Middle frontal gyrus (tissue), 1 donor: ENCODE data around the gene AMOTL1.

ENCODE experiments used
- DNase-seq: peaks from one replicate; pipeline ENCODE4 v3.0.0-alpha.2; 2015; ENCODE audit warnings: low spot score; ENCODE audit errors: extremely low spot score

AMOTL1 gene

DNA sequence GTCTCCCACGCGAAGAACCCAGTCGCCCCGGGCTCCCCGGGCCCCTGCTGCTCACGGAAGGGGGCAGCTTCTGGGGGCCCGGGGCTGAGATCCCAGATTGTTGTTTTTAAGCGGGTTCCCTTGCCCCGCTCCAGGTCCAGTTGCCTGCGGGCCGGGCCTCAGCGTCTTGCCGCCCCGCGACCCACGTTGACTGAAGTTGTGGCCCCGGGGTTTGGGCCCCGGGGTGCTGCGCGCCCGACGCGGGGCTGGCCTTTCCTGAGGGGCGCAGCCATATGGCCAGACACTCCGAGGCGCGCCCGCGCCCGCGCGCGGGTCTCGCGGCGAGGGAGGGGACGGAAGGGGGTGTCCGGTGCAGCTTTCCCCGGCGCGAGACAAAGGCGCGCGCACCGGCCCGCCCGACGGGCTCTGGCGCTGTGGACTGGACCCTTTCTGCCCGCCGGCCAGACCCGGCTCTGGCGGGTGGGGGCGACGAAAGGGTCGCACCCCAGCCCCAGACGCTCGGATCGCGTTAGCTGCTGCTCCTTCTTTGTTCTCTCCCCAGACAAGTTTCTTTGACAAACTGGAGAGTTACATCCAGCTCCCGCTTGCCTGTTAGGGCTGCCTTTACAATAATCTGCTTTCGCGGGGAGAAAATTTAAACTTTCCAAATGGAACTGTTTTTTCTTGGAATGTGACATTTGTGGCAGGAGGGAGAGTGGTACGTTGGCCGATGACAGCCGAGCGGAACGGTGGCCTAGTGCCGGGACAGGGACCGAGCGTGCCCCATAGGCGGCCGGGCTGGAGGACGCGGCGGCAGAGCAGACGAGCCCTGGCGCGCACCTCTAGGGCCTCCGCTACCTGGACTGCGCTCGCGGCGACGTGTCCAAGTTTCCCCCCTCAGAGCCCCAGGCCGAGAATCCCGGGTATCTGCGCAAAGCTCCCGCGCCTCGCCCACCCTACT lies 716 bp downstream of the AMOTL1 start:
- no peak for DNase-seq

DNA sequence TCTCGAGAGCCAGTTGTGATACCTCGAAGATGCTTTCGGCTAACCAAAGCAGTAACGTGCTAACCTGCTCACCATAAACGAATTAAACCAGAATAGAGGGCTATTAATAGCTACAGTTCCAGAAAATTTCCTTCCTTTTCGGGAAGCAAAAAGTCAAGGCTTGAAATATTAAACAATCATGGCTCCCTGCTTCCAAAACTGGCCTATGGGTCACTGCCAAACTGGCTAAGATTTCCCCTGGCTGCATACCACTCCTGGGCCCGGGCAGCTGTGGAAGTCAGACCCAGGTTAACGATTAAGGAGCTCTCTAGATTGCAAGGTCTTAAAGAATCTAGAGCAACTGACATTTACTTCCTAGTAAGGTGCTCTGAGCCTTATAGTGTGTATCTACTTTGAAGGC lies 1.7 kb downstream of the AMOTL1 start:
- DNase-seq: no peak

DNA sequence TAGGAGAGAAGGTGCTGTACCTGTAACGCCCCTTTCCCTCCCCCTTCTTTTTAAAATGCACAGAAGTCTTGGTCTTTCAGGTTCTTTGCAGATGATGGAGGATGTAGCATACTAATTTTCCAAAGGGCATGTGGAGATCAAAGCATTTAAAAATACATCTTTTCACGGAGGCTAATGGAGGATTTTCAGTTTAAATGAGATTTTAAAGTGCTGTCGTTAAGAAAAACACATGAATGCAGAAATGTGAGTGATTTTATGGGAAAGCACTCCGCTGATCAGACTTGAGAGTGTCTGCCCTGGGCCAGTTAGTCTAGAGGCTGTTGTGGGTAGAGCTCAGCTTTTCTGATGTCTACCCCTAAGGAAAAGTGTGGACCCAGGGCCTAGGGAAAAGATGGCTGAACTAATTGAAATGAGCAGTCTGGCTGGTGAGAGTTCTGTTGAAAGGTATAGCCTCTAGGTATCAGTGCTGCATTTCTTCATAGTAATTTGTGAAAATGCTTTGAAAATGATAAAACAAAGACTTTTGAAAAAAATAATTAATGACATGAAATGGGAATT lies 2.5 kb downstream of the AMOTL1 start:
- no peak for DNase-seq

DNA sequence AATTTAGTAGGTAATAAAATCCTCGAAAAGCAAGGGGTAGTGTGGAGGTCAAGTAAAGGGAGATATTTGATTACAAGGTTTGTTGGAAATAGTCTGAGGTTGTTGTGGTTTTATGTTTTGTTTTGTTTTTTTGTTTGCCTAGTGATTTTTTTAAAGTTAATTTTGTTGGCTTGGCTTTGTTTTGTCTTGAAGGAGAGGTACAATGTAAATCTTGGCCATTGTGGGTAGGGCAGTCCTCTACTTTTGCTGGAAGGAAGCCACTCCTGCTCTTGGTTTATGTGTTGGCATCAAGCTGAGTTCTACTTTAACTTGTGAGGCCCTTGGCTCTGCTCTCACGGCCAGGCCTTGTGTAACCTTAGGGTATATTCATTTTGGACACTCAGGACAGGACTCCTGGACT lies 3.2 kb downstream of the AMOTL1 start:
- no peak for DNase-seq

DNA sequence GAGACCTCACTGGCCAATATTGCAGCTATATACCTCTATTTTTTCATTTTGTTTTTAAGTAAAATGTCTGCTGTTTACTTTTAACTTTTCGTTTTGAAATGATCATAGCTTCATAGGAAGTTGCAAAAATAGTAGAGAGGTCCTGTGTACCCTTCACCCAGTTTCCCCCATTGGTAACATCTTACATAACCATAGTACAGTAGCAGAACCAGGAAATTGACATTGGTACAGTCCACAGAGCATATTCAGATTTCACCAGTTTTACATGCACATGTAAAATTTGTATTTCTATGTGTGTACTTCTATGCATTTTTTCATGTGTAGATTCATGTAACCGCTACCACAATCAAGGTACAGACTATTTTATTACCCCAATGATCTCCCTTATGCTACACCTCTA lies 3.8 kb downstream of the AMOTL1 start:
- no peak for DNase-seq

- no peak for DNase-seq
These were observed 5.7 kb downstream of the AMOTL1 start for GRCh38 chr11:94773842-94774241.

DNA sequence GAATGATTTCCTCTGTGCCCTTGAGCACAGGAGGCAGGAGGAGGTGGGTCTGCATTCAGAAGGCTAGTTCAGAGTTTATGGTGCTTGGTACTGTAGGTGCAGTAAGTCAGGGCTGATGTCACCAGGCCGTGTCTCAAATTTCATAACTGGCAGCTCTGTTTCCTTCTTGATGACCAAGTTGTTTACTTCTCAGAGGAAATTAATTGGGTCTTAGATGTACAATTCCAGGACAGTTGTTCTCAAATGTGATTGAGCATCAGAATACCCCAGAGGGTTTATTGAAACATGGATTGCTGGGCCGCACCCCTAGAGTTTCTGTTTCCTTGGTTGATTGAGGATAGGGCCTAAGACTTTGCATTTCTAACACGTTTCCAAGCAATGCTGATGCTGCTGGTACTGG lies 6.2 kb downstream of the AMOTL1 start:
- no peak for DNase-seq

- DNase-seq: no peak
These were observed 7.6 kb downstream of the AMOTL1 start for GRCh38 chr11:94775567-94776327.

GRCh38 chr11:94776351-94777321 lies 8.5 kb downstream of the AMOTL1 start:
- no peak for DNase-seq

- DNase-seq: no peak
These were observed 12.3 kb downstream of the AMOTL1 start for GRCh38 chr11:94780432-94780831.

GRCh38 chr11:94781837-94782236 lies 13.7 kb downstream of the AMOTL1 start:
- no peak for DNase-seq

DNA sequence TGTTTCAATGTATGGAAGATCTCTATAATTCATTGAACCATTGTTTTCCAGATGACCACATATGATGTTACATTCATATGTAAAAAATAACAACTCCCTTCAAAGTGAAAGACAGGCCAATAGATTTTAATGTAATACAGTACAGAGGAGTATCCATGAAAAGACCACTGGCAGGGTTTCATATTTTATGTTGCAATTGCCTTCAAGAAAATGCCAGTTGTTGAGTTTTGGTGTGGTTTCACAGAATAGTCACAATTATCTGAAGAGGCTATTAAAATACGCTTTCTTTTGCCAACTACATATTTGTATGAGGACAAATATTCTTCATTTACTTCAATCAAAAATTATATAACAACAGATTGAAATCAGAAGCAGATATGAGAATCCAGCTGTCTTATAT lies 14.3 kb downstream of the AMOTL1 start:
- no peak for DNase-seq

DNA sequence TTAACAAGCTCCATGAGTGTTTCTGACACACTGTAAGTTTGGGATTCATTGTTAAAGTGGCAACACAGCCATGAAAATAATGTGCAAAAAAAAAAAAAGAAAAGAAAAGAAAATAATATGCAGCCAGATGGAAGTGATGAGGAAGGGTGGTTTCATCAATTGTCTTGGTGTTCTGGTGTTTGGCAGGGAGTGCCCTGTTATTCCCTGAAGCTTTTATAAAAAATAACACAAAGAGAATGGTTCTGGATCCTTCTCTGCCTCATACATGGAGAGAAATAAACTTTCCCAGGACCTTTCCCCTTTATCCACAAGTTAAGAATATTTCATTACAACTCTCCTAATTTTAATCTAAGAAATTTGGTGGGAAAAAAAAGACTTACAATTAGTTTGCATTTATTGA lies 16.7 kb downstream of the AMOTL1 start:
- no peak for DNase-seq

- DNase-seq: no peak
These were observed 17.4 kb downstream of the AMOTL1 start for GRCh38 chr11:94785509-94785908.

GRCh38 chr11:94786264-94787126 lies 18.3 kb downstream of the AMOTL1 start:
- DNase-seq: no peak

DNA sequence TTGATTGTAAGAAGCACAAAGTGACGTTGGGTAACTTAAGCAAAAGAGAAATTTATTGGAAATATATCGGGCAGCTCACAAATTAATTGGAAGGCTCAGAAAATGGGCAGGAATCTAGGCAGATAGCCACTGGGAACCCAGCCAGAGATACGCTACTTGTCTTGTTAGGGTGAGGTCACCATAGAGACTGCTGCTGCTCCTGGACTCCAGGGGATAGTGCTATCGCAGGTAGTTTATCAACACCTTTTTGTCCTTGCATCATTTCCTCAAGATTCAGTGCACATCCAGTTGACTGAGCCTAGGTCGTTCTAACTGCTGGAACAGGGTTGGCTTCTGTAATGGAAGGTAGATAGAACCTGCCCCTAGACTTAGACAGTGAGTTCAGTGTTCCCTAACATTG lies 19.6 kb downstream of the AMOTL1 start:
- DNase-seq: no peak

DNA sequence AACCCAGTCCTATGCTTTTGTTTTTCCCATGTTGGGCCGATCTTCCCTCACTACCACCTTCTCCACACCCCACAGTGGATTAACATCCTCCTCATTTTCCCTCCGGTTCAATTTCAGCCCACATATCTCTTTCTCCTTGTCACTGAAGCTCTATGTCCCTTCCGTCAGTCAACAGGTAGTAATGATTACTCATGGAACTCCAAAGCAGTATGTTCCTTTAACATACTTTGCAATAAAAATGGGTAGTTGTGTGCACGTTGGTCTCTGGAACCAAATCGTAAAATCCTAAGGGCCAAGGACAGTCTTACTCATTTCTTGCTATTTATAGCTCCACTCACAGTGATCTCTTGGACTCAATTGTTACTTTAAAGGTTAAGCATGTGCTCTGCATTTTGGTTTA lies 20.2 kb downstream of the AMOTL1 start:
- DNase-seq: no peak

DNA sequence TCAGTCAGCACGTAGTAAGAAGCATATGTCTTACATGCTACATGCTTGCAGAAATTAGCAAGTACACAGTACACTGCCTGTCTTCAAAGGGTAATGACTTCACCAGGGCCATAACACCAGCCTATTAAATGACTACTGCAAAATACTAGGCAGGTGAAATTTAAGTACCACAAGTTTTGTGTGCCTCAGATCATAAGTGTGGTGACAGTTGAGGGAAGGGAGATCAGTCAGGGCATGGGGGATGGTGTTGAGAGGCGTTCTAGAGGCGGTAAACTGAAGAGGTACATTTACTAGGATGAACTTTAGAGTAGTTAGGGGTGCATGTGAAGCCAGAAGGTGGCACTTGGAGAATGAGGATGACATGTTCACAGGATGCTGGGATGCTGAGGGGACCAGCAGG lies 22.0 kb downstream of the AMOTL1 start:
- DNase-seq: no peak

GRCh38 chr11:94790661-94791180 lies 22.6 kb downstream of the AMOTL1 start:
- DNase-seq: no peak
